H1 (cell line): Measurements from ENCODE around the gene RAB3C. TPM values are rescaled to one million over a fixed set of nuclear protein-coding genes. Genes with fewer than 3 reads are reported as not detected.
A peak's percentile ranks its signal among the peaks of the same experiment; 100 is the strongest.

ENCODE experiments used
- CTCF ChIA-PET: fragments of 300-600 bp; sonication (Branson Sonifier 250); formaldehyde crosslinking; loops from one replicate; lab custom pipeline; 2021; ENCODE audit not compliant: partially characterized antibody; lab: Charles Lee
- POLR2A ChIA-PET: fragments of 300-600 bp; sonication (Branson Sonifier 250); formaldehyde crosslinking; loops from one replicate; lab custom pipeline; 2021; ENCODE audit warnings: inconsistent platforms; ENCODE audit not compliant: partially characterized antibody; lab: Charles Lee
- DNase-seq, 2 experiments: peaks; one replicate each; pipeline versions ENCODE4 v3.0.0 to v3.0.0-alpha.2; 2010 to 2022; ENCODE audit warnings: low spot score in 2 of 2, low read depth in 1 of 2, mixed read lengths in 1 of 2
- FAIRE-seq: peaks from 2 replicates; lab custom pipeline; 2011; peaks lifted over from hg19 to GRCh38; lab: Jason Lieb, UNC
- H2AFZ ChIP-seq: 2 replicates; pipeline ENCODE4 v1.8.1; 2012; ENCODE audit warnings: low read length, inconsistent platforms
- H2AK5ac ChIP-seq: 2 replicates; pipeline ENCODE4 v1.6.1; 2013; ENCODE audit warnings: low read depth, low read length
- H2BK120ac ChIP-seq: replicated peaks from 2 replicates; pipeline ENCODE3; 2013; ENCODE audit warnings: low read depth, low read length, inconsistent platforms
- H2BK12ac ChIP-seq: 2 replicates; pipeline ENCODE4 v1.6.1; 2013; ENCODE audit warnings: low read depth, low read length
- H2BK15ac ChIP-seq: 2 replicates; pipeline ENCODE4 v1.6.1; 2013; ENCODE audit warnings: low read length
- H2BK20ac ChIP-seq: 2 replicates; pipeline ENCODE4 v1.6.1; 2013; ENCODE audit warnings: low read length
- H2BK5ac ChIP-seq: 2 replicates; pipeline ENCODE4 v1.6.1; 2013; ENCODE audit warnings: low read depth, low read length
- H3K14ac ChIP-seq: 2 replicates; pipeline ENCODE4 v1.6.1; 2013; ENCODE audit warnings: inconsistent platforms; ENCODE audit not compliant: insufficient read length
- H3K18ac ChIP-seq: 2 replicates; pipeline ENCODE4 v1.6.1; 2013; ENCODE audit warnings: low read length; ENCODE audit errors: extremely low read depth
- H3K23ac ChIP-seq: 2 replicates; pipeline ENCODE4 v1.6.1; 2013; ENCODE audit warnings: inconsistent platforms; ENCODE audit not compliant: insufficient read length
- H3K23me2 ChIP-seq: 2 replicates; pipeline ENCODE4 v1.6.1; 2013; ENCODE audit warnings: low read depth, low read length
- H3K27ac ChIP-seq: 2 replicates; pipeline ENCODE4 v1.6.1; 2011; ENCODE audit warnings: low read depth, low read length, inconsistent platforms
- H3K27me3 ChIP-seq, 4 experiments: replicated peaks in 1 of 4; 1 replicate in 1 of 4; 2 replicates in 3 of 4; pipeline versions ENCODE4 v1.6.1 to v1.8.1; 2011 to 2013; ENCODE audit warnings: low read length in 3 of 4, mild to moderate bottlenecking in 3 of 4, inconsistent platforms in 2 of 4, mixed read lengths in 2 of 4, moderate library complexity in 1 of 4; ENCODE audit not compliant: control insufficient read depth in 3 of 4, insufficient read depth in 3 of 4; ENCODE audit errors: extremely low read depth in 1 of 4
- H3K36me3 ChIP-seq, 4 experiments: 2 replicates each; pipeline versions ENCODE4 v1.6.1 to v1.8.1; 2011 to 2013; ENCODE audit warnings: mild to moderate bottlenecking in 4 of 4, low read length in 3 of 4, moderate library complexity in 2 of 4, control low read depth in 1 of 4, inconsistent platforms in 1 of 4; ENCODE audit not compliant: insufficient read depth in 4 of 4, control insufficient read depth in 2 of 4
- H3K4ac ChIP-seq: replicated peaks from 2 replicates; pipeline ENCODE3; 2013; ENCODE audit warnings: low read length, low read depth, mixed read lengths, inconsistent platforms; ENCODE audit not compliant: insufficient read length
- H3K4me1 ChIP-seq, 4 experiments: replicated peaks in 1 of 4; 1 replicate in 1 of 4; 2 replicates in 3 of 4; pipeline versions ENCODE4 v1.6.1 to v1.8.1; 2011 to 2013; ENCODE audit warnings: low read length in 3 of 4, inconsistent platforms in 2 of 4, mixed read lengths in 1 of 4; ENCODE audit not compliant: insufficient read depth in 4 of 4, control insufficient read depth in 3 of 4
- H3K4me2 ChIP-seq, 2 experiments: 2 replicates each; pipeline versions ENCODE4 v1.6.1 to v1.8.1; 2011 to 2013; ENCODE audit warnings: low read depth in 2 of 2, low read length in 2 of 2, control low read depth in 1 of 2, inconsistent platforms in 1 of 2, mild to moderate bottlenecking in 1 of 2; ENCODE audit not compliant: insufficient read depth in 1 of 2
- H3K4me3 ChIP-seq, 4 experiments: fragments of 200-600, 300-600 bp in 1 of 4; sonication (generic), shearing (Covaris generic), sonication (Bioruptor Twin) in 1 of 4; 2 replicates each; pipeline versions ENCODE4 v1.5.1 to v1.8.1; 2011 to 2016; ENCODE audit warnings: low read length in 4 of 4, low read depth in 3 of 4, control low read depth in 2 of 4, inconsistent platforms in 2 of 4, mild to moderate bottlenecking in 2 of 4, mixed read lengths in 1 of 4, moderate library complexity in 1 of 4; ENCODE audit not compliant: insufficient read depth in 2 of 4; ENCODE audit errors: extremely low read depth in 1 of 4
- H3K56ac ChIP-seq: replicated peaks from 2 replicates; pipeline ENCODE3; 2013; ENCODE audit warnings: low read depth, mild to moderate bottlenecking, mixed read lengths, low read length, inconsistent platforms; ENCODE audit not compliant: insufficient read length
- H3K79me1 ChIP-seq: 2 replicates; pipeline ENCODE4 v1.6.1; 2013; ENCODE audit warnings: low read depth, low read length, control low read depth
- H3K79me2 ChIP-seq, 2 experiments: 2 replicates each; pipeline versions ENCODE4 v1.6.1 to v1.8.1; 2012 to 2013; ENCODE audit warnings: low read length in 2 of 2, mild to moderate bottlenecking in 2 of 2, inconsistent platforms in 1 of 2; ENCODE audit not compliant: insufficient read depth in 2 of 2, control insufficient read depth in 1 of 2
- H3K9ac ChIP-seq, 4 experiments: replicated peaks in 1 of 4; 1 replicate in 1 of 4; 2 replicates in 3 of 4; pipeline versions ENCODE4 v1.6.1 to v1.8.1; 2011 to 2013; ENCODE audit warnings: low read depth in 3 of 4, low read length in 3 of 4, control low read depth in 2 of 4, mild to moderate bottlenecking in 2 of 4, moderate library complexity in 2 of 4, inconsistent platforms in 1 of 4; ENCODE audit errors: extremely low read depth in 1 of 4
- H3K9me3 ChIP-seq, 2 experiments: 2 replicates each; pipeline versions ENCODE4 v1.6.1 to v1.8.1; 2012 to 2013; ENCODE audit warnings: mild to moderate bottlenecking in 2 of 2, moderate library complexity in 2 of 2, control low read depth in 1 of 2, inconsistent platforms in 1 of 2, low read depth in 1 of 2, low read length in 1 of 2, mixed read lengths in 1 of 2; ENCODE audit not compliant: insufficient read depth in 2 of 2
- H4K20me1 ChIP-seq, 2 experiments: replicated peaks in 1 of 2; 2 replicates each; pipeline versions ENCODE3 to v1.8.1; 2011 to 2013; ENCODE audit warnings: inconsistent platforms in 2 of 2, low read length in 2 of 2, mild to moderate bottlenecking in 1 of 2; ENCODE audit not compliant: insufficient read depth in 2 of 2, control insufficient read depth in 1 of 2
- H4K5ac ChIP-seq: 2 replicates; pipeline ENCODE4 v1.6.1; 2013; ENCODE audit warnings: low read length, low read depth, mixed read lengths, inconsistent platforms; ENCODE audit not compliant: insufficient read length
- H4K8ac ChIP-seq: 2 replicates; pipeline ENCODE4 v1.8.0; 2013; ENCODE audit warnings: mild to moderate bottlenecking, moderate library complexity, low read length, inconsistent platforms; ENCODE audit not compliant: insufficient read depth; ENCODE audit errors: extremely low read depth
- H4K91ac ChIP-seq: replicated peaks from 2 replicates; pipeline ENCODE3; 2013; ENCODE audit warnings: low read length, mixed read lengths, inconsistent platforms; ENCODE audit not compliant: insufficient read length
- CEBPB ChIP-seq: IDR thresholded peaks from 2 replicates; pipeline ENCODE4 v1.6.1; 2012; ENCODE audit warnings: low read depth, low read length
- CHD2 ChIP-seq: IDR thresholded peaks from 2 replicates; pipeline ENCODE4 v1.6.1; 2012; ENCODE audit warnings: low read length, improper control_type of control experiment
- WGBS, 2 experiments: shearing (Covaris generic) in 1 of 2; methylation state at CpG; one replicate each; pipeline versions ENCODE4 v1.1.6 to v1.1.7; 2013 to 2015; ENCODE audit warnings: low lambda C conversion rate in 2 of 2, mixed read lengths in 2 of 2, inconsistent platforms in 1 of 2, low coverage in 1 of 2, missing lambda C conversion rate in 1 of 2; ENCODE audit not compliant: insufficient replicate concordance in 2 of 2, insufficient coverage in 1 of 2, insufficient read length in 1 of 2; ENCODE audit errors: extremely low coverage in 1 of 2, missing lambda C conversion rate in 1 of 2; 5-methylcytosine and 5-hydroxymethylcytosine counted together
- polyA plus RNA-seq, 7 experiments: library from polyadenylated mRNA; depleted of rRNA in 3 of 7; stranded (reverse) in 5 of 7; unstranded in 2 of 7; fragments of >200 nt in 5 of 7; fragments of 200-250 nt in 2 of 7; gene quantifications; 1 replicate in 5 of 7; 2 replicates in 1 of 7; 4 replicates in 1 of 7; pipeline versions ENCODE4 v1.2.1 to v1.2.3, GENCODE V29; 2011 to 2013; ENCODE audit warnings: missing spikeins in 2 of 7, mixed read lengths in 2 of 7
- total RNA-seq: library from RNA; stranded (reverse); fragmentation: NEBNext Ultra II Directional; extraction: Animal tissue kit (Norgen Biotek cat#: 25700); gene quantifications from 2 replicates; pipeline ENCODE4 v1.2.1, GENCODE V29; 2021

The RAB3C gene
- total and polyA plus RNA-seq, 2 of the 8 experiments (the other 6 are each of a cell fraction or from before 2014, with no cell fraction given): 14.7 to 18.3 TPM

DNA sequence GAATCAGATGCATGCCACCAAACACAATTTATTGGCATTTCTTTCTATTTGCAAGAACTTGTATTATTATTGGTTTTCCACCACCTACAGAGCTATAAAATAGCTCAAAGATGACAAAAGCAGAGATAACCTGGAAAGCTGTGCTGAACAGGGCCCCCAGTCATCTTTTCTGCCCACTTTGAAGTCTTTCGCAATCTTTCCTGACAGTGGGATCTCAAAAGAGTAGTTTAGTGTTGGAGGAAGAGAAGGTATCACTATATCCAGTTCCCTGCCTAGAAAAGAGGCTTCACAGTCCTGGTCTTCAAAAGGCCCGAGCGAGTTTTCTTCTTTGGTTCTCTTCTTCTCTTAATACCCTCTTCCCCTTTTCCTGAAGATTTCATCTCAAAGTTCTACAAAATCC lies 231.0 kb downstream of the RAB3C start:
- Histone ChIP-seq H2BK5ac (no peak overlapping the region), H3K18ac (no peak overlapping the region), H3K27me3 (no peaks in the 10 kb centered on the region), H3K27ac (no peak overlapping the region), H3K4me1 (no peaks in the 10 kb centered on the region), H3K9ac (no peak overlapping the region), H3K4me3 (no peak overlapping the region), H2BK15ac (no peak overlapping the region), H2BK20ac (no peak overlapping the region), H3K36me3 (no peaks in the 10 kb centered on the region), H3K9me3 (no peaks in the 10 kb centered on the region), H3K23ac (no peak overlapping the region), H3K79me1 (no peaks in the 10 kb centered on the region), H3K4ac (no peak overlapping the region), H4K5ac (no peak overlapping the region), H4K91ac (no peak overlapping the region), H3K79me2 (no peaks in the 10 kb centered on the region), H2BK120ac (no peak overlapping the region), H2BK12ac (no peak overlapping the region), H3K14ac (no peak overlapping the region), H3K4me2 (no peak overlapping the region), H3K56ac (no peak overlapping the region), H2AFZ (no peak overlapping the region), H4K20me1 (no peaks in the 10 kb centered on the region), H4K8ac (no peak overlapping the region), H2AK5ac (no peak overlapping the region), H3K23me2 (no peaks in the 10 kb centered on the region)
- peak; percentile 77 for TF ChIP-seq CEBPB
- no peak for TF ChIP-seq CHD2
- ChIA-PET POLR2A (no interaction called here), CTCF (interaction anchor here (1.0 to 7.2 kb wide), 9 partner anchors 11 to 335 kb away, joined by 3 to 88 read pairs (median 3); no protein-coding TSS in a partner anchor)
- FAIRE-seq (no peak), DNase-seq (no peak)
- WGBS, 2 experiments: 96% methylated on average over 3 of the region's 3 CpGs; no CpG with 5 or more reads in 1 of the 2 experiments
